Measurements from ENCODE around the gene TMEM233.
"Not testable (repeated sequence)": the region's sequence is repeated elsewhere in the genome, so short reads cannot be mapped to it uniquely, and the experiment has no call there.

The TMEM233 gene

DNA sequence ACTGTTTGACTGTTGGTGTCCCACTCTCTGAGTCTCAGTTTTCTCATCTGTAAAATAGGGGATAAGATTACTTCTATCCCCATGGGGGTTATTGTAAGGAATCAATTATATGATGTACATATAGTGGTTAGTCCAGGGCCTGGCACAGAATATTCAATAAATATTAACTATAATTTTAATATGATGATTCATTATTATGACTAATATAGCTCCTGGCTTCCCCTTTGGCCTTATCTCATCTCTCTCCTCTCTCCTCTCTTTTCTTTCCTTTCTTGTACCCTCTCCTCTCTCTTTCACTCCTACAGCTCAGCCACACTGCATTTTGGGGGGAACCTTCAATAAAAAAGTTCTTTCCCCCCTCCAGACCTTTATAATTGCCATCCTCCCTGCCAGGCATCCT, 21.1 kb downstream of the TMEM233 start:
- DNase-seq (ENCODE audit: insufficient read length) = no peak
- FAIRE-seq = no peak
- TF ChIP-seq POLR2A (IDR thresholded peaks at IDR 0.05; ENCODE audit: low read depth, low read length) = no peak
- TF ChIP-seq POLR2AphosphoS5 (IDR thresholded peaks at IDR 0.05; ENCODE audit: low read depth, low read length) = no peak
- TF ChIP-seq TAF1 (IDR thresholded peaks at IDR 0.05; ENCODE audit: borderline replicate concordance, low read depth, low read length) = no peak

- DNase-seq (ENCODE audit: insufficient read length) (no peak), FAIRE-seq (no peak)
- TF ChIP-seq TAF1 (IDR thresholded peaks at IDR 0.05; ENCODE audit: borderline replicate concordance, low read depth, low read length) = no peak
- no peak for TF ChIP-seq POLR2AphosphoS5 (IDR thresholded peaks at IDR 0.05; ENCODE audit: low read depth, low read length)
- no peak for TF ChIP-seq POLR2A (IDR thresholded peaks at IDR 0.05; ENCODE audit: low read depth, low read length)
These were observed 22.2 kb downstream of the TMEM233 start for GRCh38 chr12:119615518-119616475.

DNA sequence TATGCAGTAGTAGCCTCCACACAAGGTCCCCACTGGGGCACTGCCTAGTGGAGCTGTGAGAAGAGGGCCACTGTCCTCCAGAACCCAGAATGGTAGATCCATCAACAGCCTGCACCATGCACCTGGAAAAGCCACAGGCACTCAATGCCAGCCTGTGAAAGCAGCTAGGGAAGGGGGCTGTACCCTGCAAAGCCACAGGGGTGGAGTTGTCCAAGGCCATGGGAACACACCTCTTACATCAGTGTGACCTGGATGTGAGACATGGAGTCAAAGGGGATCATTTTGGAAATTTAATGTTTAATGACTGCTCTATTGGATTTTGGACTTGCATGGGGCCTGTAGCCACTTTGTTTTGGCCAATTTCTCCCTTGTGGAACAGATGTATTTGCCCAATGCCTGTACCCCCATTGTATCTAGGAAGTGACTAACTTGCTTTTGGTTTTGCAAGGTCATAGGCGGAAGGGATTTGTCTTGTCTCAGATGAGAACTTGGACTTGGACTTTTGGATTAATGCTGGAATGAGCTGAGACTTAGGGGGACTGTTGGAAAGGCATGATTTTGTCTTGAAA, 24.8 kb downstream of the TMEM233 start:
- not testable (repeated sequence) for DNase-seq (ENCODE audit: insufficient read length); FAIRE-seq

DNA sequence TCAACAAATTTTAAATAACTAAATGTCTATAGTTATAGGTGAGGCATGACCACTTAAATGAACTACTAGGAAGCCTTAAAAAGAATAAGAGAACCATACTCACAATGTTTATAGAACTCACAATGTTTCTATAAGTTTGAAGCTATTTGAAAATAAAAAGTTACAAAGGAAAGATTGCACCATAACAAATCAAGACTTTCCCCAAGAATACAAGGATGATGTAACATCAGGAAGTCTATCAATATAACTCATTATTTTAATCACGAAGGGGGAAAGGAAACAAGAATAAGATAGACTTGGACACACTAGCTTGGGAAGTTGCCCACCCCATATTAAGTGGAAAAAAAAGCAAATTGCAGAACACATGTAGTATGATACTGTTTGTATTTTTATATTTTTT, 26.9 kb downstream of the TMEM233 start:
- TF ChIP-seq TAF1 (IDR thresholded peaks at IDR 0.05; ENCODE audit: borderline replicate concordance, low read depth, low read length) (no peak), POLR2A (IDR thresholded peaks at IDR 0.05; ENCODE audit: low read depth, low read length) (no peak), POLR2AphosphoS5 (IDR thresholded peaks at IDR 0.05; ENCODE audit: low read depth, low read length) (no peak)
- no peak for DNase-seq (ENCODE audit: insufficient read length)
- FAIRE-seq = no peak

- DNase-seq (ENCODE audit: insufficient read length) = no peak
These were observed 28.3 kb downstream of the TMEM233 start for GRCh38 chr12:119621878-119622277.

DNA sequence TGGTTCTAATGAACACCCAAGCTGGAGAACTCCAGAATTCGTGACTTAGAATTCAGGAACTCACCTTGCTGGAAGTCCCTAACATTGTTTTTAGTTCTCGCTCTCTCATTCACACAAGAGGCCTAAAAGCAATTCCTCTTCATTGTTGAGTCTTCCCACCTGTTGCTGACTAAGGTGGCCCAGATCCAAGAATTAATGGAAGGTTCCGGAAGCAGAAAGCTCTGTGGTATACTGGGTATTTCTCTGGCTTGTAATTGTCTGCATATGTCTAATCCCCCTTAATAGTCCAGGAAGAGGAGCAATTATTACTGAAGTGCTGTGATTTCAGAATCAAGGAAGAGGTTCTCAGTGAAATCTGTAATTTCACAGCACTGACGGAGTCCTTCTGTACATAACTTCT, 31.4 kb downstream of the TMEM233 start:
- no peak for DNase-seq (ENCODE audit: insufficient read length)
- no peak for FAIRE-seq
- TF ChIP-seq TAF1 (IDR thresholded peaks at IDR 0.05; ENCODE audit: borderline replicate concordance, low read depth, low read length) (no peak), POLR2AphosphoS5 (IDR thresholded peaks at IDR 0.05; ENCODE audit: low read depth, low read length) (no peak), POLR2A (IDR thresholded peaks at IDR 0.05; ENCODE audit: low read depth, low read length) (no peak)

More at GRCh38 chr12:119621878-119622277, 28.3 kb downstream of the TMEM233 start:
- no peak for TF ChIP-seq POLR2A (IDR thresholded peaks at IDR 0.05; ENCODE audit: low read depth, low read length)
- TF ChIP-seq TAF1 (IDR thresholded peaks at IDR 0.05; ENCODE audit: borderline replicate concordance, low read depth, low read length) = no peak
- no peak for TF ChIP-seq POLR2AphosphoS5 (IDR thresholded peaks at IDR 0.05; ENCODE audit: low read depth, low read length)
- no peak for FAIRE-seq

GRCh38 chr12:119627019-119627643, 33.6 kb downstream of the TMEM233 start:
- DNase-seq (ENCODE audit: insufficient read length) = no peak
- FAIRE-seq = no peak
- no peak for TF ChIP-seq TAF1 (IDR thresholded peaks at IDR 0.05; ENCODE audit: borderline replicate concordance, low read depth, low read length)
- no peak for TF ChIP-seq POLR2A (IDR thresholded peaks at IDR 0.05; ENCODE audit: low read depth, low read length)
- no peak for TF ChIP-seq POLR2AphosphoS5 (IDR thresholded peaks at IDR 0.05; ENCODE audit: low read depth, low read length)

DNA sequence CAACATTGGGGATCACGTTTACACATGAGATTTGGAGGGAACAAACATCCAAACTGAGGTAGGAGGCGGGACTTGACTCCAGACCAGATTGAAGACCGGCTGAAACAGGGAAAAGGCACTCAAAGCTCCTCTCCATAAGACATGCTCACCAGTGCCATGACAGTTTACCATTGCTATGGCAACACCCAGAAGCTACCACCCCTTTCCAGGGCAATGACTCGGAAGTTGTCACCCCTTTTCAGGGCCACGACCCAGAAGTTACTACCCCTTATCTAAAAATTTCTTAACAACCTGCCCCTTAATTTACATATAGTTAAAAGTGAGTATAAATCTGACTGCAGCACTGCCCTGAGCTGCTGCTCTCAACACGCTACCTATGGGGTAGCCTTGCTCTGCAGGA, 34.1 kb downstream of the TMEM233 start:
- FAIRE-seq (no peak), DNase-seq (ENCODE audit: insufficient read length) (no peak)
- TF ChIP-seq POLR2AphosphoS5 (IDR thresholded peaks at IDR 0.05; ENCODE audit: low read depth, low read length) = no peak
- TF ChIP-seq TAF1 (IDR thresholded peaks at IDR 0.05; ENCODE audit: borderline replicate concordance, low read depth, low read length) = no peak
- no peak for TF ChIP-seq POLR2A (IDR thresholded peaks at IDR 0.05; ENCODE audit: low read depth, low read length)

DNA sequence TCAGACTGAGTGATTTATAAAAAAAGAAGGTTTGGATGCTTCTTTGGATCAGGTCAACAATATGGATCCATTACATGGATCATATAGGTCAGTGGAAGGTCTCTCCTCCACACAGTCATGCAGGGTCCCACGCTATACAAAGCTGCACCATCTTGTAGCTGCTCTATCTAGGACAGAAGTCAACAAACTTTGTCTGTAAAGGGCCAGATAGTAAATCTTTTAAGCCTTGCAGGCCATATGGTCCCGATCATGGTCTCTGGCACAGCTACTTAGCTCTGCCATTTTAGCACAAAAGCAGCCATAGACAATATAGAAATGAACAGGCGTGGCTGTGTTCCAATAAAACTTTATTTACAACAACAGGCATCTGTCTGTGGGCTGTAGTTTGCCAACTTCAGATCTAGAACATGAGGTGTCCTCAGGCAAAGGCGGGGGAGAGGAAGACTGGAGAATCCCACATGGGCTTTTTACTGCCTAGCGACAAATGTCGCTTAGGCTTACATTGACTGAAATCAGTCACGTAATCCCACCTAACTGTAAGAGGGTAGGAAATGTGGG, 36.7 kb downstream of the TMEM233 start:
- DNase-seq (ENCODE audit: insufficient read length) (no peak), FAIRE-seq (no peak)
- TF ChIP-seq POLR2AphosphoS5 (IDR thresholded peaks at IDR 0.05; ENCODE audit: low read depth, low read length) (no peak), TAF1 (IDR thresholded peaks at IDR 0.05; ENCODE audit: borderline replicate concordance, low read depth, low read length) (no peak), POLR2A (IDR thresholded peaks at IDR 0.05; ENCODE audit: low read depth, low read length) (no peak)

- TF ChIP-seq POLR2AphosphoS5 (IDR thresholded peaks at IDR 0.05; ENCODE audit: low read depth, low read length) (no peak), TAF1 (IDR thresholded peaks at IDR 0.05; ENCODE audit: borderline replicate concordance, low read depth, low read length) (no peak), POLR2A (IDR thresholded peaks at IDR 0.05; ENCODE audit: low read depth, low read length) (no peak)
- DNase-seq (ENCODE audit: insufficient read length) = no peak
These were observed 37.5 kb downstream of the TMEM233 start for GRCh38 chr12:119630962-119631550.

More at GRCh38 chr12:119630962-119631550, 37.5 kb downstream of the TMEM233 start:
- no peak for FAIRE-seq
